ENCODE results near the gene PAQR5.

DNA sequence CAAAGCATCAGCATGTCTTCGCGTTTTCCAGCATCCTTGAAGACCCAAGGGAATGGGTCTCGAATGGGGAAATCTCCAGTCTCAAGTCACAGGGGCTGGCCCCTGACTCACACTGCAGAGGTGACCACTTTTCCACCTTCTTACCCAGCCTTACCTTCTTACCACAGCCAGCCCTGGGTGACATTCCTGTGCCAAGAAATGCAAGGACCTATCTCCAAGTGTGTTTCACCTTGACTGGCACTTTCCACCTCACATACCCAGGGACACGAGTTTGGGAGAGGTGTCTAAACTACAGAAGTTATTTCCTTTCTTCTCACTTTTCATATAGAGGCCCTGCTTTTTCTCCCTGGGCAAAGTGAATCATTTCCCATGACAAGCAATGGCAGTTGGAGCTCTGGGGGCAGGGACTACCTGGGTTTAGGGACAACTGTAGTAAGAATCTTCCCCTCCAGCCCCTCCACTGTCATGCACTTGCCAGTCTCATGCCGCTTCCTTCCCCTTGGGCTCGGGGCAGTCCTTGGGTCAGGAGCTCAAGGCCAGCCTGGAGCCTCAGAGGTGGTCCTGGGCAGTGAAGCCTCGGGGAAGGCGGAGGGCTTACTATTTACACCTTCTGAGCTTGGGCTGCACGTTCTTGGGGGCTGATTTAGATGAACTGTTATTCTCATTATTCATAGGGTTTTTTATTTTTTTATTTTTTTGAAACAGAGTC is 16.8 kb downstream of the PAQR5 start:
- TF ChIP-seq, protein P1, sequence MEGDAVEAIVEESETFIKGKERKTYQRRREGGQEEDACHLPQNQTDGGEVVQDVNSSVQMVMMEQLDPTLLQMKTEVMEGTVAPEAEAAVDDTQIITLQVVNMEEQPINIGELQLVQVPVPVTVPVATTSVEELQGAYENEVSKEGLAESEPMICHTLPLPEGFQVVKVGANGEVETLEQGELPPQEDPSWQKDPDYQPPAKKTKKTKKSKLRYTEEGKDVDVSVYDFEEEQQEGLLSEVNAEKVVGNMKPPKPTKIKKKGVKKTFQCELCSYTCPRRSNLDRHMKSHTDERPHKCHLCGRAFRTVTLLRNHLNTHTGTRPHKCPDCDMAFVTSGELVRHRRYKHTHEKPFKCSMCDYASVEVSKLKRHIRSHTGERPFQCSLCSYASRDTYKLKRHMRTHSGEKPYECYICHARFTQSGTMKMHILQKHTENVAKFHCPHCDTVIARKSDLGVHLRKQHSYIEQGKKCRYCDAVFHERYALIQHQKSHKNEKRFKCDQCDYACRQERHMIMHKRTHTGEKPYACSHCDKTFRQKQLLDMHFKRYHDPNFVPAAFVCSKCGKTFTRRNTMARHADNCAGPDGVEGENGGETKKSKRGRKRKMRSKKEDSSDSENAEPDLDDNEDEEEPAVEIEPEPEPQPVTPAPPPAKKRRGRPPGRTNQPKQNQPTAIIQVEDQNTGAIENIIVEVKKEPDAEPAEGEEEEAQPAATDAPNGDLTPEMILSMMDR (IDR thresholded peaks at IDR 0.05) = no peak
- no peak for TF ChIP-seq POLR2A (IDR thresholded peaks at IDR 0.05)

All from body of pancreas (tissue), 4 donors.